ENCODE results near the gene GAB1. TPM values are rescaled to one million over a fixed set of nuclear protein-coding genes. Genes with fewer than 3 reads are reported as not detected.

GAB1 gene
- total RNA-seq, 1 experiment from 2014 or later, result 15.3 TPM

DNA sequence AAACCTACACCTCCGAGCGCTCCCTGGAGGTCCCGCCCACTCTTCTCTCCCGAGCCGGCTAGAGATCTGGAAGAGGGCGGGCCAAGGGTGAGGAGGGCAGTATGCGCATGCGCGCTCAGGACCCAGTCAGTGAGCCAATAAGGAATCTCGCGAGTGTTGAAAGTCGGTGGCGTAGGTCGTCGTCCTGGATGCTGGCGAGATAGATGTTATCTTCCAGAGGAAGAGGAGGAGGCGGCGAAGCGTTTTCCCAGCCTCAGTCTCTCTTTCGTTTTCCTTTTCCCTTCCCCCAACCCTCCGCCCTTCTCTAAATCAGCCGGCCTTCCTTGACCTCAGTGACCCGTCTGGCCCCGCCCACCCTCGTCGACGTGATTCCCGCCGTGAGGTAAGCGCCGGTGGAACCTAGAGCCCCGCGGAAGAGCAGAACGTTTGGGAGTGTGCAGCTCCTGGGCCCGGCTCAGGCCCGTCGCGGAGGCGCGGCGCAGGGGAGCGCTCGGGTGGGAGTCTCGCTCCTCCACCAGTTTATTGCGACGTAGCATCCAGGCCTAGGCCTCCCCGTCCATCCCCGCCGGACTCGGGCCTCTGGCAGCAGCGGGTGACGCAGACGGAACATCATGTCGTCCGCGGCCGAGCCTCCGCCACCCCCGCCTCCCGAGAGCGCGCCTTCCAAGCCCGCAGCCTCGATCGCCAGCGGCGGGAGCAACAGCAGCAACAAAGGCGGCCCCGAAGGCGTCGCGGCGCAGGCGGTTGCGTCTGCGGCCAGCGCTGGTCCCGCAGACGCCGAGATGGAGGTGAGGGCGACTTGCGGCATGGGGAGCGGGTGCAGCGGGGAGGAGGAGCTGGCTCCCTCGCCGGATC, 176.9 kb downstream of the GAB1 start, which contains the start of gene SMARCA5:
Gene SMARCA5, plus strand, starts transcription at position 389 of the 855 bp plus-strand sequence. Its CDS starts 223 bp downstream, at position 612.
- DNase-seq, result peak; percentile 98
- H3K79me1 ChIP-seq (ENCODE audit: insufficient read depth, low read depth, low read length, poor library complexity, severe bottlenecking), result no peaks in the 10 kb centered on the region
- no peaks in the 10 kb centered on the region for H4K20me1 ChIP-seq (ENCODE audit: control insufficient read depth, insufficient read depth, insufficient read length)
- H2AK5ac ChIP-seq (ENCODE audit: insufficient read length, low read length), result no peak within 1 kb of the TSS
- H3K56ac ChIP-seq (ENCODE audit: insufficient read length, low read depth, low read length), result peak within 1 kb of the TSS; percentile 37
- peak within 1 kb of the TSS; percentile 25 for H4K8ac ChIP-seq (replicated peaks; ENCODE audit: insufficient read length, low read depth, low read length)
- H3K18ac ChIP-seq (ENCODE audit: insufficient read length, low read depth, low read length), result peak within 1 kb of the TSS; percentile 97
- Mint-ChIP-seq H3K27ac (peak within 1 kb of the TSS; percentile 99 to 100 (median 99)), H3K4me3 (peak within 1 kb of the TSS; percentile 96 to 97), H3K27me3 (ENCODE audit: low read depth) (peaks cover 2% of the 10 kb centered on the region; the same call in 1 of the 2 replicates), H3K36me3 (ENCODE audit: insufficient read depth in 1 of 3, low read depth in 3 of 3) (peaks cover 9 to 36% (median 35%) of the 10 kb centered on the region in 3 experiments; a peak in 6 of 7 replicates), H3K4me1 (peaks cover 16 to 20% of the 10 kb centered on the region in 2 experiments), H3K9me3 (no peaks in the 10 kb centered on the region)
- H3K23me2 ChIP-seq (ENCODE audit: insufficient read length, low read depth, low read length, poor library complexity, severe bottlenecking), result no peaks in the 10 kb centered on the region
- no peaks in the 10 kb centered on the region for H3K9me3 ChIP-seq (ENCODE audit: control insufficient read depth, low read depth, low read length)
- no CpG with 5 or more reads among the region's 86 CpGs for WGBS (ENCODE audit: extremely low coverage, insufficient read length, low lambda C conversion rate)
- no peak within 1 kb of the TSS for H2BK12ac ChIP-seq (ENCODE audit: insufficient read length, low read depth, low read length)
- TF ChIP-seq, protein P1, sequence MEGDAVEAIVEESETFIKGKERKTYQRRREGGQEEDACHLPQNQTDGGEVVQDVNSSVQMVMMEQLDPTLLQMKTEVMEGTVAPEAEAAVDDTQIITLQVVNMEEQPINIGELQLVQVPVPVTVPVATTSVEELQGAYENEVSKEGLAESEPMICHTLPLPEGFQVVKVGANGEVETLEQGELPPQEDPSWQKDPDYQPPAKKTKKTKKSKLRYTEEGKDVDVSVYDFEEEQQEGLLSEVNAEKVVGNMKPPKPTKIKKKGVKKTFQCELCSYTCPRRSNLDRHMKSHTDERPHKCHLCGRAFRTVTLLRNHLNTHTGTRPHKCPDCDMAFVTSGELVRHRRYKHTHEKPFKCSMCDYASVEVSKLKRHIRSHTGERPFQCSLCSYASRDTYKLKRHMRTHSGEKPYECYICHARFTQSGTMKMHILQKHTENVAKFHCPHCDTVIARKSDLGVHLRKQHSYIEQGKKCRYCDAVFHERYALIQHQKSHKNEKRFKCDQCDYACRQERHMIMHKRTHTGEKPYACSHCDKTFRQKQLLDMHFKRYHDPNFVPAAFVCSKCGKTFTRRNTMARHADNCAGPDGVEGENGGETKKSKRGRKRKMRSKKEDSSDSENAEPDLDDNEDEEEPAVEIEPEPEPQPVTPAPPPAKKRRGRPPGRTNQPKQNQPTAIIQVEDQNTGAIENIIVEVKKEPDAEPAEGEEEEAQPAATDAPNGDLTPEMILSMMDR (conservative IDR thresholded peaks at IDR 0.05), result no peak
- H4K5ac ChIP-seq (ENCODE audit: insufficient read length, low read depth, low read length), result peak within 1 kb of the TSS; percentile 39
- H3K14ac ChIP-seq (ENCODE audit: insufficient read depth, low read length), result peak within 1 kb of the TSS; percentile 95
- no peaks in the 10 kb centered on the region for H3K27me3 ChIP-seq (ENCODE audit: insufficient read depth, low read length)
- no peak within 1 kb of the TSS for H2BK20ac ChIP-seq (ENCODE audit: low read depth, low read length, poor library complexity, severe bottlenecking)
- H3K27ac ChIP-seq (ENCODE audit: insufficient read length, low read depth, low read length), result peak within 1 kb of the TSS; percentile 90
- peak within 1 kb of the TSS; percentile 91 for H3K4ac ChIP-seq (ENCODE audit: low read depth, low read length)
- peak within 1 kb of the TSS; percentile 53 for H3K4me2 ChIP-seq (ENCODE audit: insufficient read depth, insufficient read length, low read length)
- peak within 1 kb of the TSS; percentile 94 for H4K91ac ChIP-seq (ENCODE audit: insufficient read length, low read depth, low read length)
- H2BK5ac ChIP-seq (ENCODE audit: insufficient read length, low read length), result peak within 1 kb of the TSS; percentile 44
- H3K4me1 ChIP-seq (ENCODE audit: insufficient read depth, low read length), result no peaks in the 10 kb centered on the region
- peak within 1 kb of the TSS; percentile 2 for H3K23ac ChIP-seq (ENCODE audit: insufficient read length, low read depth, low read length)
- H2BK120ac ChIP-seq (ENCODE audit: low read depth, low read length, poor library complexity, severe bottlenecking), result peak within 1 kb of the TSS; percentile 39
- peak within 1 kb of the TSS; percentile 92 for H3K9ac ChIP-seq (ENCODE audit: extremely low read depth, insufficient read length, low read length)
- no peak within 1 kb of the TSS for H2BK15ac ChIP-seq (ENCODE audit: low read depth, low read length)
- no peak within 1 kb of the TSS for H3T11ph ChIP-seq (ENCODE audit: low read length)
- peak within 1 kb of the TSS; percentile 37 for H2AFZ ChIP-seq (ENCODE audit: low read length)
- H3K79me2 ChIP-seq (ENCODE audit: insufficient read depth, low read length), result peaks cover 24% of the 10 kb centered on the region
